Stimulated activated CD4-positive, alpha-beta T cell treated with anti-CD3 and anti-CD28 coated beads, Interleukin-2, amount 100 ng/mL, for 24 hours (primary cell): ENCODE results near the gene MYO5B.

Experiments
- DNase-seq, 2 donors: peaks; one replicate each; pipeline ENCODE4 v3.0.0-alpha.2; 2020

MYO5B gene

DNA sequence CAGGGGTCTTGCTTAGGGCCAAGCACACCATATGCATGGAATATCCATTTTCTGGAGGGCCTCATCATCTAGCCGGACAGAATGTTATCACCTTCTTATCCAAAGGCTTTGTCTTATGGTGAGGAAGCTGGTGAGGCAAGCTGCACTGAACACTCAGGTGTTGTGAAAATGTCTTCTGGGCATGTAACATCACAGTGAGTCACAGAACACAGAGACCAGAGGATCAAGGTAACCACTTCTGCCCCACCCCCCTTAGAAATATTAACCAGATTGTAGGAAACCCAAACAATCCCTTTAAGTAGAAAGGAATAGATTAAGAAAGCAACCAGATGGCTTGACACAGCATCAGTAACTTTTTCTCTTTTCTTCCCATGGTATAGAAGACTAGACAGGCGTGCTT, 51.1 kb downstream of the MYO5B start:
- DNase-seq: no peak

DNA sequence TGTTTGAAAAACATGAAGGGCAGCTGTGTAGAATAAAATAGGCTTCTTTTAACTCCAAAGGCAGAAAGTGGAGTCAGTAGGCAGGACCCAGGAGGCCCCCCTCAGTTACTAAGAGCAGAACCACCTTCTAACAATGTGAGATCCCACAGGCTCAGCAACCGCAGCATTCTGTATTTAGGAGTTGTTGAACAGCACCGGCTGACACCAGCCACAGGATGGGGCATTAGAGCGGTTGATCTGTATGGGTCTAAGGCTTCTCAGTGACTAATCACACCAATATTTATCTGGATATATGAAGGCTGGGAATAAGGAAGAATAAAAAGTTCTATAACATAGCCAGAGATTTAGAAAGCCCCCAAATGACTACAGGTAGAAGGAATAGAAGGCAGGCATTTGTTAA, 51.7 kb downstream of the MYO5B start:
- DNase-seq: no peak

DNA sequence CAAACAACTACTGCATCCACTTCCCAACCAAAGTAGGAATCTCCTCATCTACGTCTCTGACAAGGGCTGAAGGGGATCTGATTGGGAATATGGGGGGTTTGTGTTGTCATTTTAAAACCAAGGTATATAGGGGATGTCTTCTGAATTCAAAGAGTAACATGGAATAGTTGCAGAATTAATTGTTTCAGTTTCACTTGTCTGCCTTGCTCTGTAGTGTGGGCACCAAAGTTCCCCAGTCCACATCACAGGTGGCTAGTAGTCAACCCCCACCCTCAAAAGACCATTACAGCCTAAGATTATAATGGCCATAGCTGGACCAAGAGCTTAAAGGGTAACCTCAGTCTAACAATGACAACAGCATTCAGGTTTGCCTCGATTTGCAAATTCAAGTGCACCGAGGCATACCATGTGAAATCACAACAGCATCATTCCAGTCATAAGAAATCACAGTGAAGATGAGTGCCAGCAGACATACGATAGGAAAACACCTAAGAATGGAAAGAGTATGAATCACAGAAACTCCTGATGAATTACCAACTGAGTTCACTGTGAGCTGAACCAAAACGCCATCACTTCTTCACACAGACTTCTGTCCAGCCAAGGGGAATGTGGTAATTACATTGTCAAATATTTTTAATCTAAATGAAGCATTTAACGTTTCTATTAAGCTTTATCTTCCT, 52.4 kb downstream of the MYO5B start:
- DNase-seq: no peak

DNA sequence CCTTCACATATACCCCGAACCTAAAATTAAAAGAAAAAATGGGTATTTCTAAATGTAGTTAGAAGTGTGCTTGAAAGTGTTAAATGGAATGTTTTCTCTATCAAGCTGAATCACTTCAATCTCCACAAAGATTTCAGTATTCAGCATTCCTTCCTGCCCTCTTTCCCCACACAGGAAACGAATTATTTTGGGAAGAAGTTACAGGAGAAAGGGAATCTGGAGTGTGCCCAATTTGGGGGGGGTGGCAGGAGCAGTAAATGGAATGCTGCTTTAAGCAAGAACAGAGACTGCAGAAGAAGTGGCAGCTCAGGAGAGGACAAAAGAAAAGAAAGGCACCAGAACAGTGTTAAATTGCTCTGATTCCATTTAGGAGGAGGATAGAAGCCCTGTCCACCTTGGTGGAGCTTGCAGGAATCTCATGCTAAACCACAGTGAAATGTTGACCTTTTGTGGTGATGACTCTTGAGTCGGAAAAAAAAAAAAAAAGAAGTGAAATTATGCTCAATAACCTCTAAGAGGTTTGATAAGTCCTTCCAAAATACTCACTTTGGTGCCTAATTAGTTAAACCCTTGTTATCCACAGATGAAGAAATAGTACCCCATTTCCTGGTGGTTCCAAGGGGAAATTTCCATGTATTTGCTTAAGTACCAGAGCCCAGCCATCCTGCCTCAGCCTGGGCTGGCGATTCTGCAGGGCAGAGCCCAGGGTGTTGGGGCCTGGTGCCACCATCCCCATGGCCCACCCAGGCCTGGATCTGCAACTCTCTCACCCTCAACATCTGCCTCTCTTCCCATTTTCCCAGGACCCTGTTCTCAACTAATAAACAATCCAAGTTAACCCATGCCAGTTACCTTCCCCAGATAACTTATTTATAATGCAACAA, 56.5 kb downstream of the MYO5B start:
- no peak for DNase-seq

DNA sequence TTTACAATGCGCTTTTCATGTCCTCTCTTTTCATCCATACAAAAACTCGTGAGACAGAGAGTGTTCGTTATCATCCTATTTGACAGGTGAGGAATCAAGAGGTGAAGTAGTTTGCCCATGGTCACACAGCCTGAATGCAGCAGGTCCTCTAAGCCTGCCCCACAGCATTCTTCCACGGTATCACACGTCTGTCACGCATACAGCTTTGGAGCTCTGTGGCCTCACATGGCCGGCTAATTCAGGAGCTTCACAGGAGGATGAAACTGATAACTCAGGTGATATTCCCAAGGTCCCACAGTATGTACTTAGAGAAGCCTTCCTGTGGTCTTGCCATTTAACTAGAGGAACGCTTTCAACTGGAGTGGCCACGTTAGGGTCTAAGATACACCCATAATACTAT, 59.0 kb downstream of the MYO5B start:
- DNase-seq: no peak

DNA sequence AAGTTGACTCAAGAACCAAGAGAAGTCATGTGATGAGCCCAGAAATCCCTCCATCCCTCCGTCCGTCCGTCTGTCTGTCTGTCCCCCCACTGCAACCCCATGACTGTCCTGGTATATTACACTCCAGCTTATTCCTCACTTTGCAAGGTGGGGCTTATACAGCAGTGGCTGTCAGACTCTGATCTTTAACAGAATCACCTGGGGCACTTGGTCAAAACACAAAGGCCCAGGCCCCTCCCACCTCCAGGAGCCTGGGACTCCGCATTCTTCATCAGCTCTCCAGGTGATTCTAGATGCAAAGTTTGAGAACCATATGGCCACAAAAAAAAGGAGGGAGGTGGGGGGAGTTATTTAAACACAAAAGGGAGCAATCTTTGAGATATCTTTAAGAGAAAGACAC, 61.4 kb downstream of the MYO5B start:
- DNase-seq: no peak

DNA sequence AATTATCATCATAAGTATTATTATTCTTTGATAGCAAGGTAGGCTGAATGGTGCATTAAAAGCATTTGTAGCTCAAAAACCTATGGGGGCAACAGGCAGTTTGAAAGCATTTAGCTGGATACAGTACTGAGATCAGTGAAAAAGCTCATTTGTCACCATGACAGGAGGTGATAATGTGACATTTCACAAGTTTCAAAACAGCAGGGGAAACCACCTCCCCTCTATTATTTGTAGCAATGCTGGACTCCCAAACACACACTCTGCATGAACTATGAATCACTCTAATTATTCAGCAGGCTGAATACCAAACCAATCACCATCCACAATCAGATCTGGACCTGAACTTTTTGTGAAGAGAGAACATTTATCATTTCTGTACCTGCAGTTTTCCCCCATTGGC, 63.4 kb downstream of the MYO5B start:
- DNase-seq: no peak

DNA sequence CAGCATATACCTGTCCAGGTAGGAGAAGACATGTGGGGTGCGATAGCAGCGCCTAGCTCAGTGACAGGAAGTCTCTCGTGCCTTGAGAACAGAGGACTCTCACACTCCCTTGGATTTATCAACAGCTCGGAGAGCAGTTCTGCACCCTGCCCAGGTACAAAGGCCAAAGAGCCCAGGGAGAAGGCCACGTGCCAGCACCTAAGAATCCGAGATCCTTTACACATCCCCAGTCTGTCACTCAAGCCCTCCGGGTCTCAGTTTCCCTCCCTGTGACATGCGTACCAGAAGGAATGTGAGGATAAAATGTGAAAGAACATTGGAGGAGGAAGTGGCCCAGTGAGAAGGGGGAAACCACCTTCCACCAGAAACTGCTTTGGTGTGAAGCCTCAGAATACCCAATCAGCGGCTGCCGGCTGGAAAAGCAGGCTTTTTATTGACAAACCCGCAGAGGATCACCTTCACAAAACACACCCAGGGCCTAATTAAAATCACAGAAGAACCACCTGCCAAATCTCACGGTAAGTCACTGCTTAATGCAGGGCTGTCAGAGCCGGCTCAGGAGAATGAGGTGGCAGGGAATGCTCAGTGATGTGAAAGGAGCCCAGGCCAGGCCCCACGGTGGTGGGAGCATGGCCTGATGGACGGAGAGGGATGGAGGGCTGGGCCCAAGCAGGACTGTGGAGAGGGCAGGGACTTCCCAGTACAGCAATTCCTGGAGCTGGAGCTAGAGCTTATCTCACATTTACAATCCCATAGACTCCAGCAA, 66.3 kb downstream of the MYO5B start:
- no peak for DNase-seq

DNA sequence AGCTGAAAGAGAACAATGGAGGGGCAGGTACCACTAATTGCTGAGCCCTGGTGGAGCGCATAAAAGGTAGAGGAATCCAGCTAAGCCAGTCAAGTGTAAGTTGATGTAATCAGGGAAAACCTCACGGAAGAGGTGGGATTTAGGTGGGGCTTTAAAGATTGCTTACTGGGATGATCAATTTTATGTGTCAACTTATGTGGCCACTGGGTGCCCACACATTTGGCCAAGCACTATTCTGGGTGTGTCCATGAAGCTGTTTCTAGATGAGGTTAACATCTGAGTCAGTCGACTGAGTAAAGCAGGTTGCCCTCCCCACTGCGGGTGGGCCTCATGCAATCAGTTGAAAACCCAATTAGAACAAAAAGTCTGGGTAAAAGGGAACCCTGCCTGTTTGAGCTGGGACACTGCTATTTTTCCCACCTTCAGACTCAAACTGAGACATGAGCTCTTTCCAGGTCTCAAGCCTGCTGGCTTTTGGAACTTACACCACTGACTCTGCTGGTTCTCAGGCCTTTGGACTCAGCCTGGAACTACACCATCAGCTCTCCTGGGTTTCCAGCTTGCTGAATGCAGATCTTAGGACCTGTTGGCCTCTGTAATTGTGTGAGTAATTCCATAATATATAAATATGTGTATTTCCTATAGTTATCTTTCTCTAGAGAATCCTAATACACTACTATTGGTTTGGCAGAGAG, 67.3 kb downstream of the MYO5B start:
- DNase-seq: no peak

DNA sequence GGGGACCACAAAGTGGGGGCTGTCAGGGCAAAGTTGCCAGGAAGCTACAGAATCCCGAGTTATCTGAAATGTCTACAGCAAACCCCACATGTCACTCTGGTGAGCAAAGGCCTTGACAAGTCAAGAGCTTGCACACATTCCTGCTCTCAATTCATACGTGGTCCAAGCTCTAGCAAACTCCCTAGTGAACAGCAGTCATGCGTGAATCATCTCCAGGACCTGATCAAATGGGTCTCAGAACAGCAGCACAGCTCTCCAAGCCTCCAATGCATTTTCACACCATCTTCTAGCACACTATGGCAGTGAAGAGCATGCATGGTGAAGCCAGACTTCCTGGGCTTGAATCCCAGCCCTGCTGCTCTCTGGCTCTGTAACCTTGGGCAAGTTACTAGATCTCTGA, 68.5 kb downstream of the MYO5B start:
- no peak for DNase-seq

DNA sequence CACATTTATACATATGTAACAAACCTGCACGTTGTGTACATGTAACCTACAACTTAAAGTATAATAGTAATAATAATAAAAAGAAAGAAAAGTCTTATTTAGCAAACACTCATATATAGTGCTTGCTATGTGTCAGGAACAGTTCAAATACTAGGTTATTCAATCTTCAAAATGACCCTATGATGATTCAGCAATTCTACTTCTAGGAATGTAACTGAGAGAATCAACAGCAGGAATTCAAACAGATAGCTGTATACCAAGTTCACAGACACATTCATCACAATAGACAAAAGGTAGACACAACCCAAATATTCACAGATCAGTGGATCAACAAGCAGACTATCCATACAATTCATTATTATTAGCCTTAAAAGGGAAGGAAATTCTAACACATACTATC, 69.5 kb downstream of the MYO5B start:
- no peak for DNase-seq

DNA sequence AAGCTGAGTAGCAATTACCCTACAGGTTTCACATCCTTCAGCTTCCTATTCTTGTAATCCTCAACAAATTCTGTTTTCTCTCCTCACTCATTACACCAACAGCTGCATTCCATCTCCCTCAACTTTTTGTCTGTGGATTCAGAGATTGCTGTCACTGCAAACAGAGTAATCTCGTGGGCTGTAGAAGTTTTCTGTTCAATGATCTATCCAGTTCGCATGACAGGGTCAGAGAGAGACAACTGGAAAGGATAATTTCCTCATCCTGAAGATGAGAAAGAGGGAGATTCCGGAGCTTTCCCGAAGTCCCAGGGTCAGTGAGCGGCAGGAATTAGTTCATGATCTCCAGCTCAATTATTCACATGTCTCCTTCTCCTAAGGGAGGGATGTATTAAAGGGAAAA, 75.7 kb downstream of the MYO5B start:
- DNase-seq: no peak

DNA sequence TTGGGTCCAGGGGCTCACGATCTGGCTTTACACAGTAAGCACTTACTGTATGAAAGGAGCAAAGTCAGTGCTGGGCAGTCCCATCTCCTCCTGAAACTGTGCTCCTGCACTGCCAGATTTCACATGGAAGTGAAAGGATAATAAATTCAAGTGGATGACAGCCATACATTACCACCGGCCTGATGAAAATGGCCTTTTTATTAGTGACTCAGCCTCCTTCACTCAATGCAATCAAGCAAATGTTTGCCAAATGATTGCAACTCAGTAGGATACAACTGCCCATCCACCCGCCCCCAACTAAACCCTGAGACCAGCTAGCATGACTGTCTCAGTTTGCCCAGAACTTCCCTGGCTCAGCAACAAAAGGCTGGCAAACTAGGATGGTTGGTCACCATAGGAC, 77.1 kb downstream of the MYO5B start:
- no peak for DNase-seq

DNA sequence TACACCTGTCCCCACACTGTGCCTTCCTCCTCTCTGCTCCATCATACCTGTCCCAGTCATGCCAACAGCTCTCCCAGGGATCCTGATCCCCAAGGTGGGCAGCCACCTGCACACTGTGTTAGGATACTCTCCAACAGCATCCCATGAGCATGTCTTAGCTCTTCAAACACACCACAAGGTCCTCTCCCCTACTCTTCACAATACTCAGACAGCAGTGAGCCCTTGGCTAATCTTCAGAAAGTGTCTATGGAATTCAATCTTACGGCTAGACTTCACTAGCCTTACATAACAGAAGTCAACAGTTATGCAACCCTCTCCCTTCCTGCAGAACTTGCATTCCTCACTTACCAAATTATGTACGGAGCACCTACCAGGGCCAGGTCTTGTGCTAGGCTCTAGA, 79.9 kb downstream of the MYO5B start:
- DNase-seq: no peak

DNA sequence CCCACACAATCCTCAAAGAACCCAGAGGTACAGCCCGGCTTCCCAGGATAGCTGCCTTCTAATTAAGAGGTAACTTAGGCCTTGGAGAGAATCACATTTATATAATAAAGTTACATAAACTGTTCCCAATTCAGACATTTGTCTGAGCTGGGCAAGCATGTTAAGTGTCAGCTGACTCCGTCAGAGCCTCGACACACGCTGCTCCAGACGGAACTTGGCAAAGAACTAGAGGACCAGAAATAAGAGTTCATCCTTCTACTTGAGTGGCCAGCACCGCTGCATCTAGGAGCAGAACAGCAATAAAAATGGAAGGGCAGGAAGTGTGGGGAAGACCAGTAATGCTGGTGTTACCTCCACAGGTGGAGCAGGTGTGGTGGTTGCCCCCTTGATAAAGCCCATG, 80.5 kb downstream of the MYO5B start:
- no peak for DNase-seq

DNA sequence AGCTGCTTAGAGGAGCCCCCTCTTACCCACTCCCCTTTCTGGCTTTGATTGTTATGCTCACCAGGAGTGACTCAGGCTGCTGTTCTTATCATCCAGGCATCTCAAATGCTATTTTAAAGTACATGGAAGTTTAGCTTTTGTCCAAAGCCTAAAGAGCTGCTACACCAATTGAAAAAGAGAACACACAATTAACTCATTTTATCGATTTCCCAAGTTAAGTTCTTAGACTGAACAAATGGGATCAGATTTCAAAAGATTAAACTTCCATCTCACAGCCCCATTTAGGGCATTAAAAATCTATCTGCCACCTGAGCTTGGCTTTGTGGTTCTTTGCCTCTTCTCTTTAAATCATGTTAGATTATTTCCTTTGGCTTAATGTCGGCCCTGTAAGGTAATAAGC, 81.2 kb downstream of the MYO5B start:
- no peak for DNase-seq

DNA sequence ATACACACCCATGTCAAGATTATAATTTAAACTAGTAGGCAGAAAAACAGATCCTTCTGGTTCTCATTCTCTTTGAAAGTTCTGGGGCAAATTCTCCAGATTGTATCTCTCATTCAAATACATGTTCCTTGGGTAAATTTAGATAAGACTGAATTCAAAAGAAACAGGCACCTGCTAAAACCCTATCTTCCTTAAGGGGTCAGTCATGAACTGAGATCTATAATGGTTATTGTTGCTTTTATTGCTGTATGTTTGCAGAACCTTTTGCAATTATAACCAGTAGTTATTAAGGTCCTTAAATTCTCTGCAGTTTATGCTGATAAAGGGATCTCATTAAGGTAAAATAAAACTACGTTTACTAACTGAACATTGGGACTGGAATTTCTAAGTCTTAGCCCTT, 83.5 kb downstream of the MYO5B start:
- no peak for DNase-seq

DNA sequence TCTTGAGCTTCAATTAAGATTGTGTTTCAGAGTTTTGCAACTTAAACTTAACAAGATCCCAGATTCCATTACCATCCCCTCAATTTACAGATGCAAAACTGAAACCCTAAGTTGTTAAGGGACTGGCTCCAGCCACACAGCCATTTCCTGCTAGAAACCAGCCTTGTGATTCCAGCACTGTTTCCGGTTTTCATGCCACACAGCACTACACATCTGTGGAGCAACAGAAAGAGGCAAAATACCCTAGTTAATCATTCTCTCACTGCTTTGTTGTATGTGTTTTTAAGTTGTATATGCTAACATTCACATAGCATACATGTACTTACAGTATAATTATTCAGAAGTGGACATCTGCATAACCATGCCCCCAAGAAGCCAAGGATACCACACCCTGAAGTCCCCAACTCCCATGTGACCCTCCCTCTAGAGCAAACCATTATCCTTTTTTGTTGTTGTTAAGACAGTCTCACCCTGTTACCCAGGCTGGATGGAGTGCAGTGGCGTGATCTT, 87.4 kb downstream of the MYO5B start:
- no peak for DNase-seq

DNA sequence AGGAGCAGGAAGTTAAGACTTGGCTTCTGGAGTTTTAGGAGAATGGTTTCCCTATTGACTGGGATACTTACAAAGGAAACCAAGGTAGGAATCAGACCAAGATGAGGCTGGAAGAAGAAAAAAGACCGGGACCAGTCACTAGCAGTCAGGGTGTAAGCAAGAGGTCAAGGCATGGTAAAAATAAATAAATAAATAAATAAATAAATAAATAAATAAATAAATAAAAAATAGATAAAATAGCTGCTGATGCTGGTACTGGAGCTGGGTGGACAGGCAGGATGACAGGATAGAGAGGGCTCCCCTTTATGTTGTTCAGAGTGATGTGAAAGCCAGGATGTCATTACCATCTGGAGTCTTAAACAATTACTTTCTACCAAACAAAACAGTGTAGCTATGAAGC, 89.9 kb downstream of the MYO5B start:
- no peak for DNase-seq

DNA sequence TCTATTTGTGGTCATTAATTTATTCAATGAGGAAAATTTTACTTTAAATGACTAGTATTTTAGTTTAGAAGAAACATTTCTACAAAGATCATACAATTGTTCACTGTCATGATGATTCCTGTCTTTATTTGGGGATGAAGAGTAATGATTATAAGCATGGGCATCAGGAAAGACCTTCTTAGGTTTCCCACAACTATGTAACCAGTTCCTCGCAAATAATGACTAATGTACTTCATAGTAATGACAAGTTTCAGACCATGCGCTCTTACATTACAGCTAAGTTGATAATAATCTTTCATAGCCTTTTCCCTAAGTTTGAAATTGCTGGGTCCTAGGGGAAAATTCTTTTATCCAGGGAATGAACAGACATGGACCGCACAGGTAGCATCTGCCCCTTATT, 90.5 kb downstream of the MYO5B start:
- no peak for DNase-seq

DNA sequence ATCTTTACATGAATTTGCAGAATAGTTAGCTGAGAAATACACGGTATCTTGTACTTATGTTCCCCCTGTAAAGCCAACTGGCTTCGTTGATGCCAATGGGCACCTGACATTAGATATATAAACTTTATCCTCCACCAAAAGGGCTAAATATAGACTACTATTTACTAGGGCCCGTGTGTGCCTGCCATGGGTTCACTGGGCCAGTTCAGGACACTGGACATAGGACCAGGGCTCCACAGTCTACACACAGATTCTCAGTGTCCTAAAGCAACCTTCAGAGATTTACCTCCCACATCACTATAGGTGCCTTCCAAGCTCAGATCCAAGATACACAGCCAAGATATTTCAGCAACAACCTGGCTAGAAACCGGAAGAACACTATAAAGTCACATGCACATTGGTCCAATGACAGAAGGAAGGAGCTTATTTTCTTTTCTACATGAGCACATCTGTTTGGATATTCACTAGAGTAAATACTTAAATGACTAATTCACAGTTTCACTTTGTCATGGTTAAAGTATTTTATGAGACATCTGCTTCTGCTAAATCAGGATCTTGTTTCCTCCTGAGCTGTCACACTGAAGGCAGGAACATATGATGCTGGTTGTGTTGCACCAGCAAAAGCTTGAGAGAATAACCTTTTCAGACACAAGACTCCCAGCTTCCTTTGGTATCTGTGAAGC, 95.1 kb downstream of the MYO5B start:
- no peak for DNase-seq

DNA sequence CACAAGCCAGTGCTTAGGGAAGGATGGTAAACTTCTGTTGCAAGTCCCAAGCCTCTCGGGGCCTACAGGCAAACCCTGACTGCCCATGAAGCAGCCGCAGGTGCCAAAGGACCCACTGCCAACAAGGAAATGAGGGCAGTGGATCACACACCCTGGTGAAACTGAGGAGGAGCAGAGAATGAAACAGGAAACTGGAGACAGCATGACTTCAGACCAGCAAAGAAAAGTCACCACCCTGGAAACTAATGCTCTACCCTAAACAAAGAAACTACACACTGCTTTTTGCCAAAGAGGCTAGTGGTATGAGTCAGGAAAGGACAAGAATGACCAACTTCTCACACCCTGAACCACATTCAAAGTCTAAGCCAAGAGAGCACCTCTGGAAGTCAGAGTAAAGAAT, 97.2 kb downstream of the MYO5B start:
- DNase-seq: no peak
